ENCODE data around the gene MRPS22. TPM values are rescaled to one million over a fixed set of nuclear protein-coding genes. Genes with fewer than 3 reads are reported as not detected.
A peak's percentile ranks its signal among the peaks of the same experiment; 100 is the strongest.

Gene MRPS22
- total RNA-seq, 1 donor from 2014 or later, result 77.7 TPM

DNA sequence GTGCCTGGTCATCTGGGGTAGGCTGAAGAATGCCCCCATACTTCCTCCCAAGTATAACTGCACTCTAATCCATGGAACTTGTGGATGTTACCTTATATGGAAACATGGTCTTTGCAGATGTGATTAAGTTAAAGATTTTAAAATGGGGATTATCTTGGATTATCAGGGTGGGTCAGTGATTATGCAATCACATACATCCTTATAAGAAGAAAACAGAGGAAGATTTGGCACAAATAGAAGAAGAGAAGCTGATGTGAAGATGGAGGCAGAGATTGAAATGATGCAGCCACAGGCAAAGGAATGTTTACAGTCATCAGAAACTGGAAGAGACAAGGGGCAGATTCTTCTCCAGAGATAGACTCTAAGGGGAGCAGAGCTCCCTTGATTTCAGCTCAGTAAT, 1.8 kb upstream of the MRPS22 start:
- no peak for FAIRE-seq
- TF ChIP-seq, protein P1, sequence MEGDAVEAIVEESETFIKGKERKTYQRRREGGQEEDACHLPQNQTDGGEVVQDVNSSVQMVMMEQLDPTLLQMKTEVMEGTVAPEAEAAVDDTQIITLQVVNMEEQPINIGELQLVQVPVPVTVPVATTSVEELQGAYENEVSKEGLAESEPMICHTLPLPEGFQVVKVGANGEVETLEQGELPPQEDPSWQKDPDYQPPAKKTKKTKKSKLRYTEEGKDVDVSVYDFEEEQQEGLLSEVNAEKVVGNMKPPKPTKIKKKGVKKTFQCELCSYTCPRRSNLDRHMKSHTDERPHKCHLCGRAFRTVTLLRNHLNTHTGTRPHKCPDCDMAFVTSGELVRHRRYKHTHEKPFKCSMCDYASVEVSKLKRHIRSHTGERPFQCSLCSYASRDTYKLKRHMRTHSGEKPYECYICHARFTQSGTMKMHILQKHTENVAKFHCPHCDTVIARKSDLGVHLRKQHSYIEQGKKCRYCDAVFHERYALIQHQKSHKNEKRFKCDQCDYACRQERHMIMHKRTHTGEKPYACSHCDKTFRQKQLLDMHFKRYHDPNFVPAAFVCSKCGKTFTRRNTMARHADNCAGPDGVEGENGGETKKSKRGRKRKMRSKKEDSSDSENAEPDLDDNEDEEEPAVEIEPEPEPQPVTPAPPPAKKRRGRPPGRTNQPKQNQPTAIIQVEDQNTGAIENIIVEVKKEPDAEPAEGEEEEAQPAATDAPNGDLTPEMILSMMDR (IDR thresholded peaks at IDR 0.05; ENCODE audit: insufficient read depth, low read length, severe bottlenecking), result no peak
- Histone ChIP-seq H3K27me3 (ENCODE audit: control insufficient read depth, insufficient read depth, low read length) (peaks cover 2% of the 10 kb centered on the region), H3K4me3 (ENCODE audit: low read depth, low read length) (no peak overlapping the region), H3K36me3 (ENCODE audit: control insufficient read depth, insufficient read depth, low read length) (peaks cover under 1% of the 10 kb centered on the region)
- no peak for DNase-seq (ENCODE audit: low read depth)

DNA sequence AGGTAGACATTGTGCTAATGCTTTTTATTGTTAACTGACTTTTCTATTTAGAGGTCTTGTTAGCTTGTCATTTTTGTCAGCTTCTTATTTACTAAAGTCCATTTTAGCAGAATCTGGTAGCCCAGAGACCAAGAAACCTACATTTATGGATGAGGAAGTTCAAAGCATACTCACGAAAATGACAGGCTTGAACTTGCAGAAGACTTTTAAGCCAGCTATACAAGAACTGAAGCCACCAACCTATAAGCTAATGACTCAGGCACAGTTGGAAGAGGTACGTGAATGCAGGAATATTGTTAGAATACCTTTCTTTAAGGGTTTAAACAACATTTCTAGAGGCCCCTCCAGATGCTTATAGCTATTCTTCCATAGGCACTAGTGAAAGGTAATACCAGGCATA, 3.0 kb downstream of the MRPS22 start:
- Histone ChIP-seq H3K4me3 (ENCODE audit: low read depth, low read length) (no peak overlapping the region), H3K27me3 (ENCODE audit: control insufficient read depth, insufficient read depth, low read length) (no peaks in the 10 kb centered on the region), H3K36me3 (ENCODE audit: control insufficient read depth, insufficient read depth, low read length) (peaks cover 6% of the 10 kb centered on the region)
- TF ChIP-seq, protein P1 (IDR thresholded peaks at IDR 0.05; ENCODE audit: insufficient read depth, low read length, severe bottlenecking), result no peak
- no peak for FAIRE-seq
- DNase-seq (ENCODE audit: low read depth), result peak; percentile 74

DNA sequence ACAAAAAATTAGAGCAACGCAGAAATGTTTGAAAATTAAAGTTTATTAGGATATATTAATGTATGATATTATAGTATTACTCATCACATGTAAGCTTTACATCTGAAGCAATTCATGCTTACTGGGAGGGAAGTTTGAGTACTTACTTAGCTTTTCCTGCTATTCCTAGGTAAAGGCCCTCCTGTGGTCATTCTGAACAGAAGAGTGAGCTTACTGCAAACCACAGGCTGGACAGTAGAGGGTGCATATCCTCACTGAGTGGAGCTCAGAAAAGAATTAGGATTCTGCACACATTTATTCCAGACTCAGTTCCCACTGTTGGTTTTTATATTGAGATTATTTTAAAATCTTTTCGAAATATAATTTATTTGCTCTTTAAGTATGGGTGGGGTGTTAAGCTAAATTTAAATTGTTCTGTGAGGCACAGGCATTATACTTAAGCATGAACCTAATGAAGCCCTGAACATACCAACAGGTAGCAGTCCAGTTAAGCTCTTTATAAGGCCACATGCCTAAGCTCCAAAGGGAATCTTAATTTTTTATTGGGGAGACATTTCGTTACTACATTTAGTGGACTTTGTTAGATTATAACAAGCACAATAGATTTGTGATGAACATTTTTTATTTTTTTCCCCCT, 10.2 kb downstream of the MRPS22 start:
- TF ChIP-seq, protein P1 (IDR thresholded peaks at IDR 0.05; ENCODE audit: insufficient read depth, low read length, severe bottlenecking), result peak; percentile 68
- H3K4me3 ChIP-seq (ENCODE audit: low read depth, low read length), result no peak overlapping the region
- no peaks in the 10 kb centered on the region for H3K27me3 ChIP-seq (ENCODE audit: control insufficient read depth, insufficient read depth, low read length)
- DNase-seq (ENCODE audit: low read depth) (peak; percentile 66), FAIRE-seq (no peak)
- H3K36me3 ChIP-seq (ENCODE audit: control insufficient read depth, insufficient read depth, low read length), result peaks cover 15% of the 10 kb centered on the region

DNA sequence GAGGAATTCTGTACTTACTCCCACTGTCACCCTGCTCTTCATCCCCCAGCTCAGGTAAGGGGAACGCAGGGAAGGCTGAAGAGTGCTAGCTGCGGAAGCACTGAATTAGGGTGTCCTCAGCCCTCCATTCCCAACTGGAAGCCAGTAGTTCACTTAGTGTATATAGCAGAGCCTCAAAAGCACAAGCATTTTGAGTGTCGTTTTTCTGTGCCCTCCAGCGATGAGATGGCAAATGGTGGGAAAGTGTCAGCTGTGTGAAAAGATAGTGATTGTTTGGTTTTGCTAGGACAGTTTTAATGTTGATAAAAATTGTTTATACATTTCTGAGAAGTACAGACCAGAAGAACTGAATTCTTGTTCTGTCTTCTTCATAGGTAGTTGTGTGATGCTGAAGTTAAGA, 10.8 kb downstream of the MRPS22 start:
- Histone ChIP-seq H3K4me3 (ENCODE audit: low read depth, low read length) (no peak overlapping the region), H3K27me3 (ENCODE audit: control insufficient read depth, insufficient read depth, low read length) (no peaks in the 10 kb centered on the region), H3K36me3 (ENCODE audit: control insufficient read depth, insufficient read depth, low read length) (peaks cover 15% of the 10 kb centered on the region)
- DNase-seq (ENCODE audit: low read depth) (no peak), FAIRE-seq (no peak)
- TF ChIP-seq, protein P1 (IDR thresholded peaks at IDR 0.05; ENCODE audit: insufficient read depth, low read length, severe bottlenecking), result no peak

DNA sequence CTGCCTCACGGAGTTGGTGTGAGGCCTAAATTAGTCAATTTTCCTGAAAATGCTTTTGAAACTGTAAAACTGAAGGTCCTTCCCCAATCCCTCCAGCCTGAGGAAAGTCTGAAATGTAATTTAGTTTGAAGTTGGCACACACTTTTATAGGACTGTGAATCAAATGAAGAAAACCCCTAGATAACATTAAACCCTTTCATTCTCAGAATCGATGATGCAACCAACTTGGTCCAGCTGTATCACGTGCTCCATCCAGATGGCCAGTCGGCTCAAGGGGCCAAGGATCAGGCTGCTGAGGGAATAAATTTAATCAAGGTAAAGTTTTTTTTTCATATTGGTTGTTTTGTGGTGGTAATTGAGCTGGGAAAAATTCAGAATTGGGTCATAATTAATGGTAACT, 11.7 kb downstream of the MRPS22 start:
- FAIRE-seq (no peak), DNase-seq (ENCODE audit: low read depth) (no peak)
- Histone ChIP-seq H3K4me3 (ENCODE audit: low read depth, low read length) (no peak overlapping the region), H3K27me3 (ENCODE audit: control insufficient read depth, insufficient read depth, low read length) (no peaks in the 10 kb centered on the region), H3K36me3 (ENCODE audit: control insufficient read depth, insufficient read depth, low read length) (peaks cover 15% of the 10 kb centered on the region)
- TF ChIP-seq, protein P1 (IDR thresholded peaks at IDR 0.05; ENCODE audit: insufficient read depth, low read length, severe bottlenecking), result no peak

DNA sequence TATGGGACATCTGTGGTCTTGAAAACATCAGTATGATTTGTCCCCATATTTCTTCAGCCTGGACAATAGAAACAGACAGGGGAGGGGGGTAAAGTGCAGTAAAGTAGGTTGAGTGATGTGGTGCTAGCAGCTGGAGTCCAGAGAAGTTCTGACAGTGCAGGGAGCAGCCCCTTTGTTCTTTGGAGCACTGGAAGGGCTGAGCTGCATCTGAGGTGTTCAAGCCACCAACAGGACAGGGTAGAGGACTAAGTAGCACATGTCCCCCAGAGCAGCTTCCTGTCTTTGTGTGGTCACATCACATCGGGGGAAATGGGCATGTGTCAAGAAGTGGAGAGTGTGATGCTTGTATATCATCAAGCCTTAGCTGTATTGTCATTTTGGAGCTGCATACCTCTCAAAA, 12.1 kb downstream of the MRPS22 start:
- TF ChIP-seq, protein P1 (IDR thresholded peaks at IDR 0.05; ENCODE audit: insufficient read depth, low read length, severe bottlenecking), result no peak
- Histone ChIP-seq H3K36me3 (ENCODE audit: control insufficient read depth, insufficient read depth, low read length) (peaks cover 15% of the 10 kb centered on the region), H3K4me3 (ENCODE audit: low read depth, low read length) (no peak overlapping the region), H3K27me3 (ENCODE audit: control insufficient read depth, insufficient read depth, low read length) (no peaks in the 10 kb centered on the region)
- FAIRE-seq (no peak), DNase-seq (ENCODE audit: low read depth) (no peak)

All from bronchial epithelial cell (primary cell).